Measurements from ENCODE around the gene MRPL38. TPM values are rescaled to one million over a fixed set of nuclear protein-coding genes. Genes with fewer than 3 reads are reported as not detected.

The MRPL38 gene
- polyA plus RNA-seq, 2 of the 4 experiments (the other 2 are of a cell fraction) = 53.5 to 102 TPM

GRCh38 chr17:75876190-75876937 lies 28.3 kb downstream of the MRPL38 start (continued):
- peak; percentile 12; the same call in 1 of the 2 replicates for TF ChIP-seq PBX3 (IDR thresholded peaks at IDR 0.05)
- TF ChIP-seq GATA3 (IDR thresholded peaks at IDR 0.05; ENCODE audit: borderline replicate concordance) = peak; percentile 12; the same call in 1 of the 2 replicates

GRCh38 chr17:75875940-75876189 lies 28.8 kb downstream of the MRPL38 start:
- peak; percentile 2 to 4; a peak in 4 of 6 replicates for ATAC-seq
- TF ChIP-seq PBX3 (IDR thresholded peaks at IDR 0.05) (0 out of 2 replicates have a peak, but pooled peaks have one; percentile 56), RFX5 (IDR thresholded peaks at IDR 0.05) (0 out of 2 replicates have a peak, but pooled peaks have one; percentile 17), HOXB5 (CRISPR knock-in tag; IDR thresholded peaks at IDR 0.05) (no peak)
- peak overlapping the region; percentile 92 to 94 for H3K27ac ChIP-seq
- ChIA-PET POLR2A (interaction anchor here (0.6 to 4.9 kb wide), 5 partner anchors 20 to 104 kb away, joined by 5 to 52 read pairs (median 27); partner anchors contain the start of genes ACOX1, TEN1, TRIM65 and WBP2), CTCF (interaction anchor here (0.8 to 22.8 kb wide), 17 partner anchors 9 to 196 kb away, joined by 3 to 513 read pairs (median 5); partner anchors contain the start of genes GALK1, MRPL38, TRIM65 and WBP2)
- peak overlapping the region; percentile 93 for H3K4me2 ChIP-seq
- H3K9me3 ChIP-seq = no peaks in the 10 kb centered on the region
- H3K4me1 ChIP-seq = peaks cover 43% of the 10 kb centered on the region
- no peak for FAIRE-seq
- no peak for DNase-seq (ENCODE audit: low read depth in 1 of 2, low spot score in 1 of 2)
- peak overlapping the region; percentile 85 for H3K4me3 ChIP-seq
- WGBS (ENCODE audit: missing lambda C conversion rate) = 27% methylated on average over 5 of the region's 5 CpGs

DNA sequence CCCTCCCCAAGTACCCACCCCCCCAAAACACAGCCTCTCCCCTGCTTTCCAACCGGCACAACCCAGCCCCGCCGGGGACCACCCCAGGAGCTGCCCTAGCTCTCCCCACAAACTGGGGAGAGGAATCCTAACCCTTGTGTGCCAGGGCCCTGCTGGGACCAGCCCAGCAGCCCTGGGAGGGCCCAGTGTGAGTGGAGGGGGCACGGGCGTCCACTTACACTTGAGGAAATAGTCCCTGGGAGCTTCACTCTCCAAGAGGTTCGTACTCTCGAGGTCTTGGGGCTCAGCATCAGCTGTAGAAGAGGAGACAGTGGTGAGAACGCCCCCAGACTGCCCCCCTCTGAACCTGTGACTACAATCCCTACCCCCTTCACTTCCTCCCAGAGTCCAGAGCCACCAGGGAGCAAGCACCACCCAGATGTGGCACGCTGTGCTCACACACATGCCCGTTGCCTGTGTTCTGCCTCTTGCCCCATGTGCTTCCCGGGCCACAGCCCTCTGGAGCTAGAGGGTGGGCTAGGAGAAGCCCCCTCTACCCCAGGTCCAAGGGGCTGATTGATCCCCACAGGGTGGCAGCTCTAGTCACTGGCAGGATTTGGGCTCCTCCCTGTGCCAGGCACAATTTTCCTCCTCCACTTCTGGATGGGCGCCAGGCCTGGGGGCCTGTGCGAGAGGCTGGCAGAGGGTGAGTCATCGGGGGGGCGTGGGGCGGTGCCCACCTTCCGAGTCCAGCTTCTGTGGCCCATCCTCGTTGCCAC lies 29.3 kb downstream of the MRPL38 start:
- no peak for DNase-seq (ENCODE audit: low read depth in 1 of 2, low spot score in 1 of 2)
- Histone ChIP-seq H3K27ac (peak overlapping the region; percentile 92 to 94), H3K9me3 (no peaks in the 10 kb centered on the region), H3K4me2 (peak overlapping the region; percentile 93), H3K4me3 (peak overlapping the region; percentile 85; the same call in 1 of the 3 replicates), H3K4me1 (peaks cover 43% of the 10 kb centered on the region)
- 37% methylated on average over 14 of the region's 18 CpGs for WGBS (ENCODE audit: missing lambda C conversion rate)
- ChIA-PET CTCF (interaction anchor here (0.8 to 22.8 kb wide), 17 partner anchors 8 to 195 kb away, joined by 3 to 513 read pairs (median 5); partner anchors contain the start of genes GALK1, MRPL38, TRIM65 and WBP2), POLR2A (interaction anchor here (0.6 to 4.9 kb wide), 5 partner anchors 20 to 104 kb away, joined by 5 to 52 read pairs (median 27); partner anchors contain the start of genes ACOX1, TEN1, TRIM65 and WBP2)
- ATAC-seq = no peak
- FAIRE-seq = no peak
- no peak for TF ChIP-seq FOSL2 (IDR thresholded peaks at IDR 0.05)
- peak; percentile 84 for TF ChIP-seq FOSL2 (CRISPR knock-in tag; IDR thresholded peaks at IDR 0.05)
- no peak for TF ChIP-seq HEYL (CRISPR knock-in tag; IDR thresholded peaks at IDR 0.05)

DNA sequence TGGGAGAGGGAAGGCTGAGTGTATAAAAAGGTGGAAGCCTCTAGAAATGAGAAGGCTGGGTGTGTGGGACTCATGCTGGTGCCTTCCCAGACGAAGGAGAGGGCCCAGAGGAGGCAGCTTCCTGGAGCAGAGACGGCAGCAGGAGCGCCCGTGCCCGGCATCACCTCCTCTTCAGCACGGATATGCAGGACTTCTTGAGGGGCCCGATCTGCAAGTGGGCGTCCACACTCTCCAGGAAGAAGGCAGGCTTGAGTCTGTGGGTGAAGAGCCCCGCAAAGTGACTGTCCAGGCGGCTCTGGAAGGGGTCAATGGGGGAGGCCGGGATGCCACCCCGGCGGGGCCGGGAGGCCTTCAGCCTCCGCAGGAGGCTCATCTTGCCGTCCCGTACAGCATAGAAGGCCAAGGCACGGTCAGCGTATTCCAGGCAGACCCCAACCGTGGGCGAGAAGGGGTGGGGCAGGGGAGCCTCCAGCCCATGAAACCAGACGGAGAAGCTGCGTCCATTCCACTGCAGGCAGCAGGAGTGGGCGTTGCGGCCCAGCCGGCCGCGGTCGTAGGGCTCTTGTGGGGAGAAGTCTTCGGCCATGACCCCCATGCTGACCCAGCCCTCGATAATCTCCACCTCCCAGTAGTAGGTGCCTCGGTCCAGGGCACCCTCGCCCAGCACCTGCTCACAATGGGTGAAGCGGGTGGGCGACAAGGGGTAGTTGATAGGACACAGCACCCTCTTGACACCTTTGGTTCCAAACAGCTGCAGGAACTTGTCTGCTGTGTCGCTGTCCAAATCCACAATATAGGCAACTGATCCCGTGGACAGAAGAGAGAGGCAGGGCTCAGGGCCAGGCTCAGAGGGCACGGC lies 30.1 kb downstream of the MRPL38 start:
- peaks cover 51% of the 10 kb centered on the region for H3K4me1 ChIP-seq
- 94% methylated on average over 38 of the region's 38 CpGs for WGBS (ENCODE audit: missing lambda C conversion rate)
- H3K27ac ChIP-seq = peak overlapping the region; percentile 92 to 94; a peak in 5 of 6 replicates
- POLR2A ChIA-PET = interaction anchor here (2.3 to 4.5 kb wide), 2 partner anchors 19 to 95 kb away, joined by 11 to 27 read pairs; partner anchors contain the start of gene WBP2
- CTCF ChIA-PET = interaction anchor here (0.6 to 22.8 kb wide), 14 partner anchors 7 to 421 kb away, joined by 3 to 513 read pairs (median 4); partner anchors contain the start of genes GALK1, MRPL38, TRIM65 and WBP2
- no peak for DNase-seq (ENCODE audit: low read depth in 1 of 2, low spot score in 1 of 2)
- H3K9me3 ChIP-seq = no peaks in the 10 kb centered on the region
- H3K4me2 ChIP-seq = no peak overlapping the region
- ATAC-seq = no peak
- no peak overlapping the region for H3K4me3 ChIP-seq
- TF ChIP-seq RAD21 (conservative IDR thresholded peaks at IDR 0.05 in 1 of 2, IDR thresholded peaks at IDR 0.05 in 1 of 2) (no peak), POLR2A (IDR thresholded peaks at IDR 0.05; ENCODE audit: low read length) (0 out of 2 replicates have a peak, but pooled peaks have one; percentile 6)
- FAIRE-seq = no peak

All from A549 (cell line).